SK-N-SH (cell line): ENCODE data around the gene MTFP1. TPM values are rescaled to one million over a fixed set of nuclear protein-coding genes. Genes with fewer than 3 reads are reported as not detected.

Experiments used
- CTCF ChIA-PET: fragments of 300-600, 350-600 bp; formaldehyde crosslinking; extraction: SDS; loops from one replicate; lab custom pipeline; 2021; lab: Yijun Ruan, JAX
- POLR2A ChIA-PET: fragments of 350-600 bp; sonication (Branson Sonifier 250); formaldehyde crosslinking; extraction: SDS; loops from one replicate; lab custom pipeline; 2020; ENCODE audit warnings: antibody characterized with exemption, inconsistent platforms; lab: Yijun Ruan, JAX
- DNase-seq: peaks from one replicate; pipeline ENCODE4 v3.0.0; 2012
- H2AFZ ChIP-seq: fragments of 200-600 bp; sonication (generic); 2 replicates; pipeline ENCODE4 v1.8.1; 2016; ENCODE audit warnings: antibody characterized with exemption, mild to moderate bottlenecking, low read depth
- H3F3A ChIP-seq: fragments of 200-600 bp; sonication (generic); replicated peaks from 2 replicates; pipeline ENCODE3; 2016; ENCODE audit warnings: antibody characterized with exemption, mild to moderate bottlenecking; ENCODE audit not compliant: insufficient read depth
- H3K27ac ChIP-seq, 2 experiments: fragments of 200-500 bp in 1 of 2; fragments of 200-600 bp in 1 of 2; sonication (Bioruptor generic) in 1 of 2; sonication (generic), shearing (Covaris generic) in 1 of 2; 2 replicates each; pipeline versions ENCODE4 v1.5.1 to v1.6.1; 2014 to 2016; ENCODE audit warnings: low read depth in 2 of 2, inconsistent platforms in 1 of 2, low read length in 1 of 2, mild to moderate bottlenecking in 1 of 2, mixed read lengths in 1 of 2
- H3K27me3 ChIP-seq: fragments of 200-600 bp; sonication (generic), shearing (Covaris generic); 2 replicates; pipeline ENCODE4 v1.6.1; 2016; ENCODE audit warnings: mixed run types; ENCODE audit not compliant: insufficient read depth
- H3K36me3 ChIP-seq, 2 experiments: fragments of 200-500 bp in 1 of 2; fragments of 200-600 bp in 1 of 2; sonication (Bioruptor generic) in 1 of 2; sonication (generic) in 1 of 2; replicated peaks in 1 of 2; 2 replicates each; pipeline versions ENCODE3 to v1.5.1; 2014 to 2016; ENCODE audit warnings: low read length in 1 of 2, mild to moderate bottlenecking in 1 of 2; ENCODE audit not compliant: insufficient read depth in 2 of 2, control insufficient read depth in 1 of 2
- H3K4me1 ChIP-seq, 2 experiments: fragments of 200-500 bp in 1 of 2; fragments of 200-600 bp in 1 of 2; sonication (Bioruptor generic) in 1 of 2; sonication (generic), shearing (Covaris generic) in 1 of 2; 2 replicates each; pipeline versions ENCODE4 v1.5.1 to v1.6.1; 2014 to 2016; ENCODE audit warnings: low read depth in 1 of 2, low read length in 1 of 2, mixed run types in 1 of 2; ENCODE audit not compliant: insufficient read depth in 2 of 2, control insufficient read depth in 1 of 2
- H3K4me2 ChIP-seq: fragments of 200-600 bp; sonication (generic), shearing (Covaris generic); 2 replicates; pipeline ENCODE4 v1.6.1; 2017; ENCODE audit warnings: mixed run types
- H3K4me3 ChIP-seq, 2 experiments: fragments of 200-500 bp in 1 of 2; fragments of 200-600 bp in 1 of 2; sonication (Bioruptor generic) in 1 of 2; sonication (generic), shearing (Covaris generic) in 1 of 2; 2 replicates each; pipeline versions ENCODE4 v1.5.1 to v1.8.1; 2014 to 2016; ENCODE audit warnings: low read depth in 2 of 2, inconsistent platforms in 1 of 2, low read length in 1 of 2, mild to moderate bottlenecking in 1 of 2, mixed read lengths in 1 of 2, moderate library complexity in 1 of 2
- H3K79me2 ChIP-seq: fragments of 200-600 bp; sonication (generic); 2 replicates; pipeline ENCODE4 v1.8.1; 2017; ENCODE audit warnings: mild to moderate bottlenecking; ENCODE audit not compliant: insufficient read depth
- H3K9ac ChIP-seq: fragments of 200-600 bp; sonication (generic); 2 replicates; pipeline ENCODE4 v1.6.1; 2017; ENCODE audit warnings: mixed run types
- H3K9me2 ChIP-seq: fragments of 200-600 bp; sonication (generic); 2 replicates; pipeline ENCODE4 v1.6.1; 2017; ENCODE audit warnings: mixed run types
- H3K9me3 ChIP-seq: fragments of 200-600 bp; sonication (generic); 2 replicates; pipeline ENCODE4 v1.6.1; 2017; ENCODE audit warnings: mixed run types, mild to moderate bottlenecking, moderate library complexity
- H4K20me1 ChIP-seq: fragments of 200-600 bp; sonication (generic); 2 replicates; pipeline ENCODE4 v1.6.1; 2017; ENCODE audit warnings: mild to moderate bottlenecking, mixed run types; ENCODE audit not compliant: insufficient read depth
- CHD2 ChIP-seq: fragments of 150-350 bp; IDR thresholded peaks from 2 replicates; pipeline ENCODE4 v1.6.1; 2018; ENCODE audit warnings: low read length; ENCODE audit not compliant: partially characterized antibody
- ELF1 ChIP-seq: IDR thresholded peaks from 2 replicates; pipeline ENCODE4 v1.4.0; 2012
- EP300 ChIP-seq, 2 experiments: IDR thresholded peaks; 2 replicates each; pipeline versions ENCODE4 v1.4.0 to v1.6.1; 2012; ENCODE audit warnings: borderline replicate concordance in 1 of 2, low read depth in 1 of 2, low read length in 1 of 2
- FOSL2 ChIP-seq: IDR thresholded peaks from 2 replicates; pipeline ENCODE4 v1.4.0; 2012; ENCODE audit warnings: low read depth, mild to moderate bottlenecking, moderate library complexity, borderline replicate concordance
- FOXJ3 ChIP-seq: sonication (generic); formaldehyde crosslinking; IDR thresholded peaks from 2 replicates; pipeline ENCODE4 v1.5.1; 2020; ENCODE audit warnings: mild to moderate bottlenecking, missing genetic modification reagents
- GABPA ChIP-seq: IDR thresholded peaks from 2 replicates; pipeline ENCODE4 v1.4.0; 2012; ENCODE audit warnings: low read depth, mild to moderate bottlenecking
- JUND ChIP-seq: IDR thresholded peaks from 2 replicates; pipeline ENCODE4 v1.4.0; 2012
- MEF2A ChIP-seq: IDR thresholded peaks from 2 replicates; pipeline ENCODE4 v1.4.0; 2012; ENCODE audit warnings: low read depth, borderline replicate concordance
- NFIC ChIP-seq: IDR thresholded peaks from 2 replicates; pipeline ENCODE4 v1.4.0; 2012; ENCODE audit warnings: borderline replicate concordance
- NRF1 ChIP-seq: IDR thresholded peaks from 2 replicates; pipeline ENCODE4 v1.6.1; 2012; ENCODE audit warnings: low read depth, mild to moderate bottlenecking, low read length
- RAD21 ChIP-seq: IDR thresholded peaks from 2 replicates; pipeline ENCODE4 v1.6.1; 2012; ENCODE audit warnings: mild to moderate bottlenecking, low read length
- RCOR1 ChIP-seq: fragments of 150-350 bp; IDR thresholded peaks from 2 replicates; pipeline ENCODE4 v1.6.1; 2017; ENCODE audit warnings: antibody characterized with exemption, low read length
- RFX5 ChIP-seq: IDR thresholded peaks from 2 replicates; pipeline ENCODE4 v1.6.1; 2012; ENCODE audit warnings: mild to moderate bottlenecking, improper control_type of control experiment, low read length
- SIN3A ChIP-seq: IDR thresholded peaks from 2 replicates; pipeline ENCODE4 v1.6.1; 2012; ENCODE audit warnings: low read depth, mild to moderate bottlenecking, low read length, moderate library complexity, borderline replicate concordance
- SMC3 ChIP-seq: IDR thresholded peaks from 2 replicates; pipeline ENCODE4 v1.6.1; 2012; ENCODE audit warnings: low read depth, low read length, improper control_type of control experiment
- TAF1 ChIP-seq: IDR thresholded peaks from 2 replicates; pipeline ENCODE4 v1.6.1; 2012; ENCODE audit warnings: low read depth, mild to moderate bottlenecking, low read length, moderate library complexity, borderline replicate concordance
- TCF12 ChIP-seq: IDR thresholded peaks from 2 replicates; pipeline ENCODE4 v1.4.0; 2012
- WGBS: methylation state at CpG from one replicate; pipeline ENCODE4 v1.1.6; 2017; ENCODE audit warnings: low lambda C conversion rate; 5-methylcytosine and 5-hydroxymethylcytosine counted together
- polyA plus RNA-seq, 3 experiments: library from polyadenylated mRNA; depleted of rRNA; stranded (reverse); fragments of >200 nt; gene quantifications; 2 replicates each; pipeline ENCODE4 v1.2.3, GENCODE V29; 2012
- TF ChIP-seq, protein P1 (sequence below): IDR thresholded peaks from 2 replicates; pipeline ENCODE4 v1.4.0; 2012; ENCODE audit warnings: low read depth, borderline replicate concordance
- TF ChIP-seq, protein P2 (sequence below): IDR thresholded peaks from 2 replicates; pipeline ENCODE4 v1.4.0; 2012; ENCODE audit warnings: low read depth
- TF ChIP-seq, protein P3 (sequence below): IDR thresholded peaks from 2 replicates; pipeline ENCODE4 v1.4.0; 2012; ENCODE audit warnings: low read depth, borderline replicate concordance
- TF ChIP-seq, protein P4 (sequence below): fragments of 200-600 bp; sonication (generic); IDR thresholded peaks from 2 replicates; pipeline ENCODE4 v1.6.1; 2017; ENCODE audit warnings: antibody characterized with exemption, mild to moderate bottlenecking, moderate library complexity

Gene MTFP1
- polyA plus RNA-seq, 1 of the 3 experiments (the other 2 are of a cell fraction) = 18.9 TPM

DNA sequence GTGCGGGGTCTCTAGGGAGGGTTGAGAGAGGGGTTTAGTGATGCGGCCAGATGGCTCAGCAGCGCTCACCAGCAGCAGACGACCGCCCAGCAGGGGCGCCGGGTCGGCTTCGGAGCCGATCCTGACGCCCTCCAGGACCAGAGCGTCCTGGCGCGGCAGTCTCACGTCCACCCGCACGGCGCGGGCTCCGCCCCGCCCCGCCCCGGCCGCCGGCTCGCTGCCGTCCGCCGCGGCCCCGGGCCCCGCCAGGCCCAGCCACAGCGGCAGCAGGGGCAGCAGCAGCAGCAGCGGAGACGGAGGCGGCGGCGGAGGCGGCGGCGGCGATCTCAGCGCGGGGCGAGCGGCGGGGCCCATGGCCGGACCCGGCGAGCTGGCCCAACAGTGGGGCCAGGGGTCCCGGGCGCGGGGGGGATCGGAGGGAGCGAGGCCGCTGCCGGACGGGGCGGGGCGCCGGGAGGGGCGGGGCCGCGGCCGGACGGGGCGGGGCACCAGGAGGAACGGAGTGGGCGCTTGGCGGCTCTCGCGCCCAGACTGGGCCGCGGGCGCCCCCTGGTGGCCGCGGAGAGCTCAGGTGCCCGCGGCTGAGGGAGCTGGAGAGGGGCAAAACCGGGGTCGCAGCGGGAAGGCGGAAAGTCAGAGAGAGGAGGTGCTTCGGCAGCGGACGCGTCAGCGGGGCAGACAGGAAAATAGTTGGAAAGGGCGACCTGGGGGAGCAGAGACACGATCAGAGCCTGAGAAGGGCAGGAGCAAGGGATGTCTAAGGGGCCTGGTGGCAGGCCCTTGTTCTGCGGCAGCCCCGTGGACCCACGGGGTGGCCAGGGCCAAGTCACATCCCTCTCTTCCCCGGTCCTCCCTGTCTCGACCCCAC, 38.4 kb upstream of the MTFP1 start, which contains the start of gene RNF215 (continued):
- peak; percentile 29 for TF ChIP-seq CHD2
- no peak for TF ChIP-seq NFIC
- TF ChIP-seq NRF1 = no peak
- TF ChIP-seq GABPA = no peak; the same call in 1 of the 2 replicates
- no peak for TF ChIP-seq JUND
- TF ChIP-seq, protein P1, sequence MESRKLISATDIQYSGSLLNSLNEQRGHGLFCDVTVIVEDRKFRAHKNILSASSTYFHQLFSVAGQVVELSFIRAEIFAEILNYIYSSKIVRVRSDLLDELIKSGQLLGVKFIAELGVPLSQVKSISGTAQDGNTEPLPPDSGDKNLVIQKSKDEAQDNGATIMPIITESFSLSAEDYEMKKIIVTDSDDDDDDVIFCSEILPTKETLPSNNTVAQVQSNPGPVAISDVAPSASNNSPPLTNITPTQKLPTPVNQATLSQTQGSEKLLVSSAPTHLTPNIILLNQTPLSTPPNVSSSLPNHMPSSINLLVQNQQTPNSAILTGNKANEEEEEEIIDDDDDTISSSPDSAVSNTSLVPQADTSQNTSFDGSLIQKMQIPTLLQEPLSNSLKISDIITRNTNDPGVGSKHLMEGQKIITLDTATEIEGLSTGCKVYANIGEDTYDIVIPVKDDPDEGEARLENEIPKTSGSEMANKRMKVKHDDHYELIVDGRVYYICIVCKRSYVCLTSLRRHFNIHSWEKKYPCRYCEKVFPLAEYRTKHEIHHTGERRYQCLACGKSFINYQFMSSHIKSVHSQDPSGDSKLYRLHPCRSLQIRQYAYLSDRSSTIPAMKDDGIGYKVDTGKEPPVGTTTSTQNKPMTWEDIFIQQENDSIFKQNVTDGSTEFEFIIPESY = no peak
- TF ChIP-seq TAF1 = peak; percentile 40; the same call in 1 of the 2 replicates
- TF ChIP-seq, protein P2, sequence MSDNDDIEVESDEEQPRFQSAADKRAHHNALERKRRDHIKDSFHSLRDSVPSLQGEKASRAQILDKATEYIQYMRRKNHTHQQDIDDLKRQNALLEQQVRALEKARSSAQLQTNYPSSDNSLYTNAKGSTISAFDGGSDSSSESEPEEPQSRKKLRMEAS = no peak; the same call in 1 of the 2 replicates
- TF ChIP-seq EP300 (IDR thresholded peaks at IDR 0.05; ENCODE audit: borderline replicate concordance in 1 of 2, low read depth in 1 of 2, low read length in 1 of 2) = no peak
- no peak for TF ChIP-seq FOXJ3 (CRISPR knock-in tag)
- no peak for TF ChIP-seq RFX5
- TF ChIP-seq RCOR1 = no peak
- TF ChIP-seq, all 33 proteins: peak for 6

DNA sequence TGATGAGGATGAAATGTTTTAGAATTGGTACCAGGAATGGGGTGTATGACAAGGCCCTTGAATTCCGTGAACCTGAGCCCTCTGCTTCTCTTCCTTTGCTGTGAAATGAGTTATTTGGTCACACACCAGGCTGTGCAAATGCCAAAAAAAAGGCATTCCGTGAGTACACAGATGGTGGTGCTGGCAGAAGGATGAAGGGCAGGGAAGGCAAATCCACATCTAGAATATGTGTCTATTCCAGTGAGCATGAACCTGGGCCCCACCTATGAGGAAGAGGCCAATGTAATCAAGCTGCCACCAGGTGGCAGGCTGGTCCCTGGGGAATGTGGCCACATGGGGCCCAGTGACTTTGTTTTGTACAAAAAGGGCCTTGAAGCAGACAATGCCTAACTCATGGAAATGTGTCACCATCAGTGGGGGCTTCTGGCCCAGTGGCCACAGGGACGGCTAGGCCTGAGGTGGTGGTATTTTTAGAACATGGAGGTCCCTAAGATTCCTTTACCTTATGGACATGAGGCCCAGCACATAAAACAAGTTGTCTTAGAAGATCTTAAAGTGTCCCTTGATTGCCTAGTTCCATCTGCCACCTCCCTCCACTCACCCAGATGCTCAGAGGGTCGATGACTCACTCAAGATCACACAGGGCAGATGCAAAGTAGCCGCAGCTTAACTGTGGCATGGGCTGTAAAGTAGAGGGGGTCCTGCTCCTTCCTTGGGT, 34.4 kb upstream of the MTFP1 start:
- Histone ChIP-seq H3K36me3 (no peaks in the 10 kb centered on the region), H3F3A (no peaks in the 10 kb centered on the region), H3K27me3 (no peaks in the 10 kb centered on the region), H3K4me3 (no peak overlapping the region), H3K9me3 (no peaks in the 10 kb centered on the region), H3K79me2 (peaks cover 6% of the 10 kb centered on the region; the same call in 1 of the 2 replicates), H4K20me1 (no peaks in the 10 kb centered on the region), H3K9me2 (no peaks in the 10 kb centered on the region), H3K4me2 (no peak overlapping the region), H2AFZ (no peak overlapping the region), H3K9ac (no peak overlapping the region), H3K4me1 (peaks cover 3 to 8% of the 10 kb centered on the region in 2 experiments; a peak in 3 of 4 replicates), H3K27ac (no peak overlapping the region)
- TF ChIP-seq MEF2A = no peak
- TF ChIP-seq ELF1 = no peak
- no peak for TF ChIP-seq SIN3A
- TF ChIP-seq SMC3 = peak; percentile 74
- TF ChIP-seq RFX5 = no peak
- TF ChIP-seq FOSL2 = no peak
- TF ChIP-seq RAD21 = peak; percentile 80
- TF ChIP-seq, protein P3, sequence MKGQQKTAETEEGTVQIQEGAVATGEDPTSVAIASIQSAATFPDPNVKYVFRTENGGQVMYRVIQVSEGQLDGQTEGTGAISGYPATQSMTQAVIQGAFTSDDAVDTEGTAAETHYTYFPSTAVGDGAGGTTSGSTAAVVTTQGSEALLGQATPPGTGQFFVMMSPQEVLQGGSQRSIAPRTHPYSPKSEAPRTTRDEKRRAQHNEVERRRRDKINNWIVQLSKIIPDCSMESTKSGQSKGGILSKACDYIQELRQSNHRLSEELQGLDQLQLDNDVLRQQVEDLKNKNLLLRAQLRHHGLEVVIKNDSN = no peak
- no peak for TF ChIP-seq TCF12
- 0 out of 2 replicates have a peak, but pooled peaks have one; percentile 5 for TF ChIP-seq RCOR1
- no peak for TF ChIP-seq NFIC
- TF ChIP-seq, protein P2 = peak; percentile 35; the same call in 1 of the 2 replicates
- TF ChIP-seq, protein P4, sequence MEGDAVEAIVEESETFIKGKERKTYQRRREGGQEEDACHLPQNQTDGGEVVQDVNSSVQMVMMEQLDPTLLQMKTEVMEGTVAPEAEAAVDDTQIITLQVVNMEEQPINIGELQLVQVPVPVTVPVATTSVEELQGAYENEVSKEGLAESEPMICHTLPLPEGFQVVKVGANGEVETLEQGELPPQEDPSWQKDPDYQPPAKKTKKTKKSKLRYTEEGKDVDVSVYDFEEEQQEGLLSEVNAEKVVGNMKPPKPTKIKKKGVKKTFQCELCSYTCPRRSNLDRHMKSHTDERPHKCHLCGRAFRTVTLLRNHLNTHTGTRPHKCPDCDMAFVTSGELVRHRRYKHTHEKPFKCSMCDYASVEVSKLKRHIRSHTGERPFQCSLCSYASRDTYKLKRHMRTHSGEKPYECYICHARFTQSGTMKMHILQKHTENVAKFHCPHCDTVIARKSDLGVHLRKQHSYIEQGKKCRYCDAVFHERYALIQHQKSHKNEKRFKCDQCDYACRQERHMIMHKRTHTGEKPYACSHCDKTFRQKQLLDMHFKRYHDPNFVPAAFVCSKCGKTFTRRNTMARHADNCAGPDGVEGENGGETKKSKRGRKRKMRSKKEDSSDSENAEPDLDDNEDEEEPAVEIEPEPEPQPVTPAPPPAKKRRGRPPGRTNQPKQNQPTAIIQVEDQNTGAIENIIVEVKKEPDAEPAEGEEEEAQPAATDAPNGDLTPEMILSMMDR = peak; percentile 69
- TF ChIP-seq JUND = no peak
- no peak for TF ChIP-seq CHD2
- peak; percentile 80 for DNase-seq
- POLR2A ChIA-PET = no interaction called here
- WGBS = 75% methylated on average over 3 of the region's 5 CpGs
- CTCF ChIA-PET = interaction anchor here (0.6 to 15.4 kb wide), 19 partner anchors 11 to 283 kb away, joined by 3 to 228 read pairs (median 4); partner anchors contain the start of gene CASTOR1
